IMR-90 (cell line): ENCODE results near the gene KRTAP5-5.

Experiments used
- CEBPB ChIP-seq: IDR thresholded peaks from 2 replicates; pipeline ENCODE4 v1.6.1; 2012; ENCODE audit warnings: low read depth, low read length, improper control_type of control experiment
- CHD1 ChIP-seq: IDR thresholded peaks from 2 replicates; pipeline ENCODE4 v1.6.1; 2012; ENCODE audit warnings: low read depth, low read length, improper control_type of control experiment
- CTCF ChIP-seq: conservative IDR thresholded peaks from 2 replicates; pipeline ENCODE4 v1.5.1; 2012; ENCODE audit warnings: mild to moderate bottlenecking, low read depth, low read length, improper control_type of control experiment
- FOS ChIP-seq: fragments of 150-350 bp; IDR thresholded peaks from 2 replicates; pipeline ENCODE4 v1.6.1; 2016; ENCODE audit warnings: low read depth, low read length
- RAD21 ChIP-seq: IDR thresholded peaks from 2 replicates; pipeline ENCODE4 v1.6.1; 2012; ENCODE audit warnings: low read length, improper control_type of control experiment
- RFX5 ChIP-seq: IDR thresholded peaks from 2 replicates; pipeline ENCODE4 v1.8.0; 2012; ENCODE audit warnings: low read depth, mild to moderate bottlenecking, low read length, moderate library complexity

- TF ChIP-seq CTCF = no peak
- no peak for TF ChIP-seq CHD1
- no peak for TF ChIP-seq CEBPB
- no peak for TF ChIP-seq FOS
- no peak for TF ChIP-seq RAD21
- no peak for TF ChIP-seq RFX5
Measured at GRCh38 chr11:1633864-1634263, 4.3 kb downstream of the KRTAP5-5 start.
